ENCODE results near the gene CTSZ.
A peak's percentile ranks its signal among the peaks of the same experiment; 100 is the strongest.
"Not testable (repeated sequence)": the region's sequence is repeated elsewhere in the genome, so short reads cannot be mapped to it uniquely, and the experiment has no call there.

Gene CTSZ

DNA sequence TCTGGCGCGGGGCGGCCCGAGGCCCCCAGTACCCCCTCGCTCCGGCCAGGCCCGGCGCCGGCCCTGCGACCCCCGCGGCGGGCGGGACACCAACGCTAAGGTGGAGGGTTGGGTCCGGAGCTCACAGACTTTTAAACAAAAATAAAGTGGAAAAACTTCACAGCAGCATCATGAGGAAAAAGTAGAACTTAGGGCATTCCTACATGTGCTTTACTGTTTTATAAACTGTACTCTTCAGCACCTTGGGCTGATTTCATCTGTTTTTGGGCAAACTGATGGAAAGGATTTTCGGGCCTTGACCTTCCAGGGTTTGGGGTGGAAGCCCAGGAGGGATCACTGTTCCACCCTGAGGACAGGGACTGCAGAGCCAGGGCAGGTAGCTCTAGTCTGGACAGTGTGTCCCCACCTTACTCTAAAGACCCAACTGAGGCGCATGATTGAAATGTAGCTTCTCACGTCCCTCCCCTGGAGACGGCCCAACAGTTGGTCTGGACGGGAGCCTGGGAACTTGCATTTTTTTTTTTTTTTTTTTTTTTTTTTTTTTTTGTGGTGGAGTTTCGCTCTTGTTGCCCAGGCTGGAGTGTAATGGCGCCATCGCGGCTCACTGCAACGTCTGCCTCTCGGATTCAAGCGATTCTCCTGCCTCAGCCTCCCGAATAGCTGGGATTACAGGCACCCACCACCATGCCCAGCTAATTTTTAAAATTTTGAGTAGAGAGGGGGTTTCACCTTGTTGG, 25.3 kb downstream of the CTSZ start:
- DNase-seq (ENCODE audit: low read depth, low spot score) = no peak

DNA sequence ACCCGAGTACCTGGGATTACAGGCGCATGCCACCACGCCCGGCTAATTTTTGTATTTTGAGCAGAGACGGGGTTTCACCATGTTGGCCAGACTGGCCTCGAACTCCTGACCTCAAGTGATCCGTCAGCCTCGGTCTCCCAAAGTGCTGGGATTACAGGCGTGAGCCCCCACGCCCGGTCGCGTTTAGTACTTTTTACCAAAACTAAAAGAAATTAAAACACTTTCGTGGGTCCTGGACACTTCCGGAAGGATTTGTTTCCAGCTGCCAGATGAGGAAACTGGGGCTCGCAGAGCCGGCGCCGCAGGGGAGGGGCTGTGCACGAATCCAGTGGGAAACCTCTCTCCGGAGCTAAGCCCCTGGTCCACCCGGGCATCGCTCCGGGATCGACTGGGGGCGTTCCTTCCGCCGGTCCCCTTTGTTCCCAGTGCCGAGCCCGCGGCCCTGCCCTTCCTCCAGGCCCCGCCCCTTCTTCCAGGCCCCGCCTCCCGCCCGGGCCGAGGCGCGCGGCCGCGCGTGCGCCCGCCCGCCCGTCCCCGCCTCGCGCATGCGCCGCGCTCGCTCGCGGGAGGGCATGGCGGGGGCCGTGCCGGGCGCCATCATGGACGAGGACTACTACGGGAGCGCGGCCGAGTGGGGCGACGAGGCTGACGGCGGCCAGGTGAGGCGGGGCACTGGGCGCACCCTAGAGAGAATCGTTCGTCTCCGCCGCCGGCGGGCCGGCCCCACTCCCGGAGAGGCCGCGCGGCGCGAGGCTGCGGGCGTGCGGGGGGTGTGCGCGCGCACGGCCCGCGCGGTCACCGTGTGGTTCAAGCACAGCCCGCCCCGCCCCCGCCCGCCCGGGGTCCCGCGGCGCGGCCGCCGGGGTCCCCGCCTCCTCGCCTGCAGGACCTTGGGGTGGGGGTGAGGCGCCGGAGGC, 26.1 kb downstream of the CTSZ start, which contains the start of gene NELFCD:
NELFCD (plus strand) TSS at position 546 of the 917 bp plus-strand sequence; CDS start at position 600, 54 bp downstream.
- DNase-seq (ENCODE audit: low read depth, low spot score) = peak; percentile 70

DNA sequence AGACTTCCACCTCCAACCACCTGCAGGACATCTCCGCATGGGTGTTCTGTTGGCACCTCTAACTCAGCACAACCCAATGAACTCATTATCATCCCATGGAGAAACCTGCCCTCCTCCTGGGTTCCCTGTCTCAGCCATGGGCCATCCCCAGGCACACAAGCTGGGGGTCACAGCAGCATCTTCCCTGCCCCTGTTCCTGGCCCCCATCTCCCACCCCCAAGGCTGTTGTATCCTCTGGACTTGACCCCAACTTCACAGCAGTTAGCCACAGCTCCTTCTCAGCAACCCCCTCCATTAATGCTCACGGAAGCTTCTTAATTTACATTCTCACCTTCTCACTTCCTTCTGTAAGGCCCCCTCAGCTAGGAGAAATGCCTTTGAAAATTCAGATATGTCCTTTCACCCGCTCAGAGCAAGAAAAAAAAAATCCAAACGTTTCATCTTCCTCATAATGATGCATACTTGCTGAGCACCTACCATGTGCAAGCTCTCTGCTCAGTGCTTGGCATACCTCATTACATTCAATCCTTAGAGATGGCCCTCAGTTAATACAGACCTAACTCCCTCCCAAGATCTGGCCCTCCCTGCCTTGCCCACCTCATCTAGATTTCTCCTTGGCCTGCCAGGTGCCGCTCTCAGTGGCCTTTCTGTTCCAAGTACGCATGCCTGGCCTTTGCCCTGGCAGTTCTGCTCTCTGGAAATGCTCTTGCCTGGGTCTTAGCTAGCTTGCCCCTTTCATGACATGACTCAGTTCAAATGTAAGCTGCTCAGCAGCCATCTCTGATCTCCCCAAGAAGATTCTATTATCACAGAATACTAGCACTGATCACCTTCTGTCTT, 28.5 kb downstream of the CTSZ start:
- DNase-seq (ENCODE audit: low read depth, low spot score) = no peak

DNA sequence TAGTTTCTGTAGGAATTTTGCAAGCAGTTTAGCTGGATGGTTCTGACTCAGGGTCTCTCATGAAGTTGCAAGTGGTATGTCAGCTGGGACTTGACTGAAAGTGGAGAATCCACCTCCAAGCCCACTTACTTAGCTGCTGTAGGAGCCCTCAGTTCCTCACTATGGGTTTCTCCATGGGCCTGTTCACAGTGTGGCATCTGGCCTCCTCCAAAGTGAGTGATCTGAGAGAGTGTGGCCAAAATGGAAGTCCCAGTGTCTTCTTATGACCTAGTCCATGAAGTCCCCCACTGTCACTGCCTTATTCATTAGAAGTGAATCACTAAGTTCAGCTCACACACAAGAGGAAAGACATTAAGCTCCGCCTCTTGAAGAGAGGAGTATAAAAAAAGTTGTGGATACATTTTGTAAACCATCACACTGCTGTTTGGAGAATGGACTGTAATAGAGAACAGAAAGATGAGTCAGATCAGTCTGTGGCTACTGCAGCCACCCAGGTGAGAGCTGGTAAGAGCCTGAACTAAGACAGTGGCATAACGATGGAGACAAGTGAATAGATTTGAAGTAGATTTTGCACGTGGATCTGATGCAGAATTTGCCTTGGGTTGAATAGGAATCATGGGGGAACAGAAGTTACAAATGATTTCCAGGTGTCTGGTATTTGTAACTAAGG, 30.9 kb downstream of the CTSZ start:
- no peak for DNase-seq (ENCODE audit: low read depth, low spot score)

DNA sequence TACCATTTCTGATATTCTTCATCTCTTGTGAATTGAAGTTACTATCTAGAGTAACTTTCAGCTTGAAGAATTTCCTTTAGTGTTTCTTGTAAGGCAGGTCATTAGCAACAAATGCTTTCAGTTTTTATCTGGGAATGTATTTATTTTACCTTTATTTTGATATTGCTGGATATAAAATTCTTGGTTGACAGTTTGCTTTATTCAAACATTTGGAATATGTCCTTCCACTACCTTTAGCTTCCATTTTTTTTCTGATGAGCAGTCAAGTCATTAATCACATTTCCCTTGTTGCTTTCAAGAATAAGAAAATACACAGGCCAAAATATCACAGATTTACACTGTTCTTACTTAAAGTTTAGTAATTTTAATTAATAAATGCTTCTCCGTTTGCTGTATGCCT, 31.7 kb downstream of the CTSZ start:
- no peak for DNase-seq (ENCODE audit: low read depth, low spot score)

DNA sequence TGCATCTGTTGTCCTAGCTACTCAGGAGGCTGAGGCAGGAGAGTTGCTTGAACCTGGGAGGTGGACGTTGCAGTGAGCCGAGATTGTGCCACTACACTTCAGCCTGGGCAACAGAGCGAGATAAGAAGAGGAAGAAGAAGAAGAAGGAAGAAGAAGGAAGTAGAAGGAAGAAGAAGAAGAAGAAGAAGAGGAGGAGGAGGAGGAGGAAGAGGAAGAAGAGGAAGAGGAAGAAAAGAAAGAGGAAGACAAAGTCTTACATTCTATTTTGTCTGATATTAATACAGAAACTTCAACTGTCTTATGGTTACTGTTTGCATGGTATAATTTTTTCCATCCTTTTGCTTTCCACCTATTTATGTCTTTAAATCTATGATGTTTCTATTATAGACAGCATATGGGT, 33.2 kb downstream of the CTSZ start:
- DNase-seq (ENCODE audit: low read depth, low spot score) = no peak

DNA sequence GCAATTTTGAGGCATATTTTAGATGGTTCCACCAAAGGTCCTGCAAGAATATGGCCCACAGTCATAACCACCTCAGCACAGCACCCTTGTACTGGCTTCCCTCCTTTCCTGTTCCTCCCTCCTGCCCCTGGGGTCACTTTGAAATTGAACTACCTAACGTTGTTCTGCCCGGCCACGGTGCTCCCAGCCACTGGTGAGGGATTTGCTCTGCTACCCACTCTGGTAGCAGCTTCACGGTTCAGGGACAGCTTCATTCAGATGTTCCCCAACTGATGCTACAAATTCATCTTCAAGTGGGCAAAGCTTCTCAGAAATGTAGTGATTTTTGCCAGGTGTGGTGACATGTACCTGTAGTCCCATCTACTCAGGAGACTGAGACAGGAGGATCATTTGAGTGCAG, 33.9 kb downstream of the CTSZ start:
- DNase-seq (ENCODE audit: low read depth, low spot score) = no peak

DNA sequence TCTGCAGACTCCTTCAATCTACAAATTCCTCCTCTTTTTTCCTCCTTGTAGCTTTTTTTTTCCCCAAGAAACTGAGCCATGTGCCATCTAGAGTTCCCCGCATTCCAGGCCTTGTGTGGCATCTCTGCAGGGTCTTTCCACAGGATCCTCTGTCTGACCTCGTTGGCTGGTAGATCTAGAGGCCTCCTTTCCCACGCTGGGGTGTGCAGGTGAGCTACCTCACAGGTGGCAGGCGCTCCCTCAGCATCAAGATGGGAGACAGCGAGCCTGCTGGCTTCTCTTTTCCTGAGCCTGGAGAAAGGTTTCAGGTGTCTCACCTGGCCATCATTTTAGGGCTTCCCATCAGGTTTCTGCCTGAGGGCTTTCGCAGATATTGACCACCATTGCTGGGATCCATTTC, 35.6 kb downstream of the CTSZ start:
- DNase-seq (ENCODE audit: low read depth, low spot score) = no peak

DNA sequence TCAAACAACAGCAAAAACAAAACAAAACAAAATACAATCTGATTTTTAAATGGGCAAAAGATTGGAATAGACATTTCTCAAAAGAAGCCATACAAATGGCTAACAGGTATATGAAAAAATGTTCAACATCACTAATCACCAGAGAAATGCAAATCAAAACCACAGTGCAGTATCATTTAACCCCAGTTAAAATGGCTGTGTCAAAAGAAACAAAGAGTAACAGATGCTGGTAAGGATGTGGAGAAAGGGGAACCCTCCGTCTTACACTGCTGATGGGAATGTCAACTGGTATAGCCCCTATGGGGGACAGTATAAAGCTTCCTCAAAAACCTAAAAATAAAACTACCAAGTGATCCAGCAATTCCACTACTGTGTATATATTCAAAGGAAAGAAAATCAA, 36.9 kb downstream of the CTSZ start:
- DNase-seq (ENCODE audit: low read depth, low spot score) = no peak

DNA sequence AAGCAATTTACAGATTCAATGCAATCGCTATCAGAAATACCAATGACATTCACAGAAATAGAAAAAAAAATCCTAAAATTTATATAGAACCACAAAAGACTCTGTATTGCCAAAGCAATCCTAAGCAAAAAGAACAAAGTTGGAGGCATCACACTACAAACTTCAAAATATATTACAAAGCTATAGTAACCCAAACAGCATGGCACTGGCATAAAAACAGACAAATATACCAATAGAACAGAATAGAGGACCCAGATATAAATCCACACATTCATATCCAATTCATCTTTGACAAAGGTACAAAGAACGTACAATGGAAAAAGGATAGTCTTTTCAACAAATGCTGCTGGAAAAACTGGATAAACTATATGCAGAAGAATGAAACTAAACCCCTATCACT, 37.6 kb downstream of the CTSZ start:
- DNase-seq (ENCODE audit: low read depth, low spot score) = no peak

DNA sequence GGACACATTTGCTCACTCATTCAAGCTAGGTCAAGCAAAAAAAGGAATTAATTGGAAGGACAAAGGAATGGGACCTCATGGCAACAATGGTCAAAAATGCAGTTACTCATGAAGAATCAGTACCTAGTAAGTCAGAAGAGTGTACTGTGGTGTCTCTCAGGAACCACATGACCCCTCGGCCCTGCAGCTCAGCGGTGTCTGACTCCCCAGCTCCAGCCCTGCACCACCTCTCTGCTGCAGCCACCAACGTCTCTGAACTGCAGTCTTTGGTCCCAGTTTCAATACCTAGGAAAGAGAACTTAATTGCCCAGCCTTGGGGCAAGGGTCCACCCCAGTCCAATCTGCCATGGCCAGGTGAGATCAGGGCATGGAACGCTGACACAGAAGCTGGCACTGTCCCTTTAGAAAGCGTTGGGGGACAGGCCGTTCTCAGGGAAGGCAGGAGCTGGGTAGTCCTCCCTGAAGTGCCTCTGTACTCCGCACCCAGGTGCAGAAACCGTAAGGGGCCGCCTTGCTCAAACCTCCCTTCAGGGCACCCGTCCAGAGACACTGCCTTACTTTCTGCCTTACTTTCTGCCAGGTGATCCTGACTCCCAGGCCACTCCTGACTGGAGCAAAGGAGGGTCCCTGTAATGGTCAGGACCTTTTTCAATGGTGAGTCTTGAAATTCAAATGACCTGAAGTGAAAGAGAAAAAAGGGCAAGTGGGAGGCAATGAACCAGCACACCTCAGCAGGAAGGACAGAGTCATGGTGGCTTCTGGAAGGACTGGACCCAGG, 39.2 kb downstream of the CTSZ start:
- no peak for DNase-seq (ENCODE audit: low read depth, low spot score)

DNA sequence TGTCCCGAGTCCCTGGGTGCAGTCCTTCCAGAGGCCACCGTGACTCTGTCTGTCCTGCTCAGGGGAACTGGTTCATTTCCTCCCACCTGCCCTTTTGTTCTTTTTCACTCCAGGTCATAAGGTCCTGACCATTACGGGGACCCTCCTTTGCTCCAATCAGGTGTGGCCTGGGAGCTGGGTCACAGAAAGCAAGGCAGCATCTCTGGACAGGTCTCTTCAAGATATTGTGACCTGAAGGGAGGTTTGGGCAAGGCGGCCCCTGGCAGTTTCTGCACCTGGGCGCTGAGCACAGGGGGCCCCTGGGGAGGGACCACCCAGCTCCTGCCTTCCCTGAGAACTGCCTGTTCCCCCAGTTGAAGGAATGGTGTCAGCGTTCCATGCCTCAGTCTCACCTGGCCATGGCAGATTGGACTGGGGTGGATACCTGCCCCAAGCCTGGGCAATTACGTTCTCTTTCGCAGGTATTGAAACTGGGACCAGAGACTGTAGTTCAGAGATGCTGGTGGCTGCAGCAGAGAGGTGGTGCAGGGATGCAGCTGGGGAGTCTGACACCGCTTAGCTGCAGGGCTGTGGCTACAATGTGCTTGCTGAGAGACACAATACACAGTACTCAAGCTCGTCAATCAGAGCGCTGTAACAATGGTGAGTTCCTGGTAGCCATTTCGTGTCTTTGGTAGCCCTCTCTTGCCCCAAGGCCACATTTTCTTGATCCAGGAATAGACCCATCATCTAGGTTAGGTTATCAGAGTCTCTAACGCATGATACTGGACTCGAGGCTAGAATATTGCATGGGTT, 41.6 kb downstream of the CTSZ start:
- DNase-seq (ENCODE audit: low read depth, low spot score) = no peak

DNA sequence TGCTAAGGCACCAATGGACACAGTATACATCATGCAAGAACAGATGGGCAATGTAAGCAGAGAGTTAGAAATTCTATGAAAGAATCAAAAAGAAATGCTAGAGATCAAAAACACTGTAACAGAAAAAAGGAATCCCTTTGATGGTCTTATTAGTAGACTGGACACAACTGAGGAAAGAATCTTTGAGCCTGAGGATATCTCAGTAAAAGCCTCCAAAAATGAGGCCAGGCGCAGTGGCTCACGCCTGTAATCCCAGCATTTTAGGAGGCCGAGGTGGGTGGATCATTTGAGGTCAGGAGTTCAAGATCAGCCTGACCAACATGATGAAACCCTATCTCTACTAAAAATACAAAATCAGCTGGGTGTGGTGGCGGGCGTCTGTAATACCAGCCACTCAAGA, 43.1 kb downstream of the CTSZ start:
- not testable (repeated sequence) for DNase-seq (ENCODE audit: low read depth, low spot score)

DNA sequence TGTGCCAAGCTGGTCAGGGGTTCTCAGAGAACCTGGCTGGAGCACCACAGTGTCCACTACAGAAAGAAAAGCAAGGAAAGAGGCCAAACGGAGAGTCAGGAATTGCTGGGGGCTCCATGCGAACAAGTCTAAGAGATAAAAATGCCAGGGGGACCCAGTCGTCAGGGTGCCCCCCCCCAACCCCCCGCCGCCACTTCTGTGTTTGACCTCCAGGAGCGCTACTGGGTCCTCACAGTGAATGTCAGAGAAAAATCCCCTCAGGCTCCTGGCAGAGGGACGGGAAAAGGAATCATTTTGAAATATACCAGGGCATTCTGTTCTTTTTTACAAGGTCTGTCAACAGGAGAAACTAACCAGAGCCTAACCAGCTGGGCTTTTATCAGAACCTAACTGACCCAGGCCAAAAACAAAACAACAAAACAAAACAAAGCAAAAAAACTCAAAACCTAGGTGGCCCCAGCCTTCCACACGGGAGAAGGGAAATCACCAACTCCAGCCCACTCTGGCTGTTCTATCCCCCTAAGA, 43.9 kb downstream of the CTSZ start:
- DNase-seq (ENCODE audit: low read depth, low spot score) = no peak

DNA sequence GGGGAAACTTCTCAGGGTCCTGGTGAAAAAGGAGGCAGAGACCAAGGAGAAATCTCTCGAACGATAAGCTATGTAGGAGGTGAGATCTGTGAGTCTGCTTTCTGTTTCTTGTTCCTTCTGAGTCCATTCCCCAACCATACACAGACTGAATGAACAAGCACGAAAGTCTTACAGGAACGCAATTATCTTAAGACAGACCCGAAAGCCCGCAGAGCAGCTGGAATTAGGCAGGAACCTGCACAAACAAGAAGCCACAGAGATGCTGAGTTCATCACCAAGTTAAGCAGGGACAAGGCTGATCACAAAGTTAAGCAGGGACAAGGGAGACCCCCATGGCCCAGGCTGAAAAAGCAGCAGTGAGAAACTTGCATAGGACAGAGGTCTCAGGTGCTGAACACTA, 47.4 kb downstream of the CTSZ start:
- no peak for DNase-seq (ENCODE audit: low read depth, low spot score)

DNA sequence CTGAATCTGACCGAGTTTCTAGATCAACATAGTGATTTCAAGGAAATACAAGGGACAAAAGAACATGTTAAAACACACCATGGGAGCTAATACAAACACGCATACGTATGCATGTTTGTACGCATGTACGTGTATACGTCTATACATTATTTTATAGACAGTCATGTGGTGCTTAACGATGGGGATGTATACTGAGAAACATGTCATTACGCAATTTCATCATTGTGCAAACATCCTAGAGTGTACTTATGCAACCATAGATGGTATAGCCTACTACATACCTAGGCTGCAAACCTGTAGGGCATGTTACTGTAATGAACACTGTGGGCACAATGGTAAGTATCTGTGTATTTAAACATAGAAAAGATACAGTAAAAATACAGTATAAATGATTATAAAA, 51.0 kb downstream of the CTSZ start:
- DNase-seq (ENCODE audit: low read depth, low spot score) = no peak

DNA sequence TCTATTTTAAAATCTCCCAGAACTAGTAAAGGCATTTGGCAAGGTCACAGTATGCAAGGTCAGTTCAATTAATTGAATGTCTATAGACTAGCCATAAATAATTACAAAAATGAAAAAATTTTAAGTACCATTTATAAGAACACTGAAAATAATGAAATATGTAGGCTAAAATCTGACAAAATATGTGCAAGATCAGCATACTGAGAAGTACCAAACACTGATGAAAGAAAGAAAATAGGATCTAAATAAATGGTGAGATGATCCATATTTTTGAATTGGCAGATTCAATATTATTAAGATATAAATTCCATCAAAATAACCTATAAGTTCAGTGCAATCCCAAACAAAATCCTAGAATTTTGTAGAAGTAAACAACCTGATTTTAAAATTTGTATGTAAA, 54.0 kb downstream of the CTSZ start:
- DNase-seq (ENCODE audit: low read depth, low spot score) = no peak

DNA sequence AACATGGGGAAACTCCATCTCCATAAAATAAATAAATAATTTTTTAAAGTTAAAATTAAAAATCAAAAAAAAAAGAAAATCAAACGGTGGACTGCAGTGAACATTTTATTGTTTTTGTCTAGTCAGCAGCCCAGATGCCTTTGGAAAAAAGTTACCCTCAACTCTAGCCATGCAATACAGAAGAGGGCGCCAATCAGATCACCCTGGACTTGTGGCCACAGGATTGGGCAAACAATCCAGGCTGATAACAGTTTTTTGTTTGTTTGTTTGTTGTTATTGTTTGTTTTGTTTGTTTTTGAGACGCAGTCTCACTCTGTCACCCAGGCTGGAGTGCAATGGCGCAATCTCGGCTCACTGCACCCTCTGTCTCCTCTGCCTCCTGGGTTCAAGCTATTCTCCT, 56.5 kb downstream of the CTSZ start:
- no peak for DNase-seq (ENCODE audit: low read depth, low spot score)

DNA sequence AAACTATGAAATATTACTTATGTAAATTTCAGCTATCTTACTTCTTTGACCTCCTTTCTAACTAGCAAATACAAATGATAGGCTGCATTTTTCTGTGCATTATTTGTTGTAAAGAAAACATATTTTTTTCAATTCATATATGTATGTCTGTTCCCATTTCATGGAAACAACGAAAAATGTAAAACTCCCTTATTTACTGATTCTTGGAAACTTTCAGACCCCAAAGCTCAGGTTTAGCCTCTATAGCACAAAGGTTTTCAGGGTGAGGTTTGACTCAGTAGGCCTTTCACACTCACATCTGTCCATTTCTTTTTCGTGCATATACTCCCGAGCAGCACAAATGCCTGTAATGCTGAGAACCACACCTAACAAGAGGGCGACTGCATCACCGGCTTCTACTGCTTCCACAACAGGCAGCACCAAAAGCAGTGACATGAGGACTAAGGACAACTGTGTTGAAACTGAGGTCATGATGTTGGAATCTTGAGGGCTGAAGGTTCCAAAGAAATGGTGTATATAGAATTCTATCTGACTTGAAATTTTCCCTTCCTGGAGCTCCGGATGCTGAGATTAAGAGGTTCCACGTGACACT, 59.2 kb downstream of the CTSZ start:
- not testable (repeated sequence) for DNase-seq (ENCODE audit: low read depth, low spot score)
